Osteocyte (in vitro differentiated cells): ENCODE results near the gene BEX1. TPM values are rescaled to one million over a fixed set of nuclear protein-coding genes. Genes with fewer than 3 reads are reported as not detected.
"Not testable (repeated sequence)": the region's sequence is repeated elsewhere in the genome, so short reads cannot be mapped to it uniquely, and the experiment has no call there.

ENCODE experiments used
- DNase-seq: peaks from one replicate; pipeline ENCODE4 v3.0.0; 2021; ENCODE audit warnings: mixed read lengths; ENCODE audit not compliant: unreplicated experiment; ENCODE audit errors: extremely low spot score
- H3K27ac Mint-ChIP-seq: one replicate; pipeline ENCODE4 v1.8.0; 2021; ENCODE audit warnings: mild to moderate bottlenecking, mixed read lengths; ENCODE audit not compliant: unreplicated experiment
- H3K27me3 Mint-ChIP-seq: one replicate; pipeline ENCODE4 v1.8.0; 2021; ENCODE audit warnings: mixed read lengths; ENCODE audit not compliant: unreplicated experiment
- H3K36me3 Mint-ChIP-seq: one replicate; pipeline ENCODE4 v1.8.0; 2021; ENCODE audit warnings: mixed read lengths; ENCODE audit not compliant: unreplicated experiment
- H3K4me1 Mint-ChIP-seq: one replicate; pipeline ENCODE4 v1.8.0; 2021; ENCODE audit warnings: mixed read lengths; ENCODE audit not compliant: unreplicated experiment
- H3K4me3 Mint-ChIP-seq: one replicate; pipeline ENCODE4 v1.8.0; 2021; ENCODE audit warnings: mild to moderate bottlenecking, moderate library complexity, mixed read lengths; ENCODE audit not compliant: unreplicated experiment
- H3K9me3 Mint-ChIP-seq: one replicate; pipeline ENCODE4 v1.8.0; 2021; ENCODE audit warnings: mixed read lengths; ENCODE audit not compliant: unreplicated experiment
- CTCF ChIP-seq: fragments of 200-600 bp; sonication (generic); IDR thresholded peaks from 2 replicates; pipeline ENCODE4 v1.5.0; 2021; ENCODE audit warnings: antibody characterized with exemption, mild to moderate bottlenecking, moderate library complexity
- total RNA-seq: library from RNA; stranded (reverse); gene quantifications from 2 replicates; pipeline ENCODE4 v1.2.1, GENCODE V29; 2021

Gene BEX1
- total RNA-seq, 1 donor from 2014 or later: 10.7 TPM

- no peaks in the 10 kb centered on the region for H3K36me3 Mint-ChIP-seq
- H3K27ac Mint-ChIP-seq: no peak overlapping the region
- no peaks in the 10 kb centered on the region for H3K4me1 Mint-ChIP-seq
- peaks cover 4% of the 10 kb centered on the region for H3K9me3 Mint-ChIP-seq
- peaks cover 2% of the 10 kb centered on the region for H3K27me3 Mint-ChIP-seq
- no peak for DNase-seq
- H3K4me3 Mint-ChIP-seq: no peak overlapping the region
- TF ChIP-seq CTCF: no peak
Observed at GRCh38 chrX:103056902-103057301, 7.1 kb downstream of the BEX1 start.

GRCh38 chrX:103052625-103053024 lies 11.3 kb downstream of the BEX1 start:
- no peaks in the 10 kb centered on the region for H3K4me1 Mint-ChIP-seq
- peaks cover 14% of the 10 kb centered on the region for H3K9me3 Mint-ChIP-seq
- peaks cover 6% of the 10 kb centered on the region for H3K27me3 Mint-ChIP-seq
- no peak overlapping the region for H3K27ac Mint-ChIP-seq
- no peaks in the 10 kb centered on the region for H3K36me3 Mint-ChIP-seq
- H3K4me3 Mint-ChIP-seq: no peak overlapping the region
- TF ChIP-seq CTCF: no peak
- no peak for DNase-seq

- DNase-seq: no peak
- no peaks in the 10 kb centered on the region for H3K36me3 Mint-ChIP-seq
- no peak overlapping the region for H3K4me3 Mint-ChIP-seq
- no peak for TF ChIP-seq CTCF
- H3K27ac Mint-ChIP-seq: no peak overlapping the region
- no peaks in the 10 kb centered on the region for H3K4me1 Mint-ChIP-seq
- peaks cover 6% of the 10 kb centered on the region for H3K27me3 Mint-ChIP-seq
- H3K9me3 Mint-ChIP-seq: peaks cover 18% of the 10 kb centered on the region
Observed at GRCh38 chrX:103051260-103051789, 12.6 kb downstream of the BEX1 start.

GRCh38 chrX:103033371-103033770 lies 30.6 kb downstream of the BEX1 start:
- not testable (repeated sequence) for H3K36me3 Mint-ChIP-seq, DNase-seq, H3K27me3 Mint-ChIP-seq, H3K27ac Mint-ChIP-seq, H3K4me3 Mint-ChIP-seq, H3K4me1 Mint-ChIP-seq, H3K9me3 Mint-ChIP-seq

GRCh38 chrX:103017542-103017941 lies 46.4 kb downstream of the BEX1 start:
- Mint-ChIP-seq H3K9me3 (peaks cover 6% of the 10 kb centered on the region), H3K36me3 (no peaks in the 10 kb centered on the region), H3K27me3 (peaks cover 13% of the 10 kb centered on the region), H3K27ac (no peak overlapping the region), H3K4me3 (no peak overlapping the region), H3K4me1 (no peaks in the 10 kb centered on the region)
- TF ChIP-seq CTCF: peak; percentile 26
- no peak for DNase-seq

- DNase-seq: no peak
- H3K36me3 Mint-ChIP-seq: no peaks in the 10 kb centered on the region
- H3K9me3 Mint-ChIP-seq: peaks cover 14% of the 10 kb centered on the region
- no peak overlapping the region for H3K27ac Mint-ChIP-seq
- H3K27me3 Mint-ChIP-seq: peaks cover 6% of the 10 kb centered on the region
- no peak overlapping the region for H3K4me3 Mint-ChIP-seq
- no peak for TF ChIP-seq CTCF
- no peaks in the 10 kb centered on the region for H3K4me1 Mint-ChIP-seq
Observed at GRCh38 chrX:103012945-103013344, 51.0 kb downstream of the BEX1 start.
